SHP77 (cell line): ENCODE measurements around the gene PLSCR1.

ENCODE experiments used
- DNase-seq, 2 experiments: peaks; one replicate each; lab custom pipeline; 2025; lab: John Stamatoyannopoulos, UW

PLSCR1 gene

DNA sequence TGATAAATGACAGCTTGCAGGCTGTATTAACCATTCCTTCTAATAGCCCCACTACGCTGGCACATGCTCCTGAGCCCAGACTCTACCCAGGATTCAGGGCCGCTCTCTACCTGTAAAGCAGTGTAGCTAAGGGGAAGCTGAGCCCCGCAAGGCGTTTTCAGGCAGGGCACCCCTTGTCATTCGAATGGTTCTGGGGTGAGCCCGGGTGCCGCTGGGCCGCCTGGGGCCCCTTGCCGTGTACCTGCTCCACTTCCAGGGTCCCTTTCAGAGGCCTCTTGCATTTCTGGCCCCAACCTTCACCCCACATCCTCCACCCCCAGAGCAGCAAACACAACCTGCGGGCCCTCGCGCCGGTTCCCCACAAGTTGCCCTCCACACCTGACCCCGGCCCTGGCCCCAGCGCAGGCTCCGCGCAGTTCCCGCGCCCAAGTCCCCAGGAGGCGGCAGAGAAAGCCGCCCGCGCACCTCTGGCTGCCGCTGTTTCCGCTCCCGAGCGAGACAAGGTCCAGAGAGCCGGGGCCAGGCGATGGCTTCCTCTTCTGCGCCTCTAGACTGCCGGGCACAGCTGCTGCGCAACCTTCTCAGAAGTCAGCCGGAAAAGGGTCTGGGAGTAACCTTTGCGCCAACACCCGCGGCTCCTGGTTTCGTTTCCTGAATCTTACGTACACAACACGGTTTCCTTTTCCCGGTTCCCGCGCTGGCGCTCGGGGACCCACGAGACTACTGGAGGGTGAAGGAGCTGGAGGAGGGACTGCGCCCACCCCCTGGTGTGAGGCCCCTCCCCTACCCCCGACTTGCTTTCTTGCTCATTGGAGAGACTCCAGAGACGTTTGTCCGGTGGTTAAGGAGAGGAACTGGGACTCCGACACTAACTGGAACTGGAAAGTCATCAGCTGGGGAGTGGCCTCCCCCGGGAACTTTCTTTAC lies at the start of gene PLSCR1:
Gene PLSCR1, minus strand, starts transcription at position 606 of the 927 bp plus-strand sequence. CDS start 8,055 bp downstream, outside the sequence.
- peak; percentile 86 to 91 for DNase-seq

GRCh38 chr3:146593776-146594175 lies 49.4 kb upstream of the PLSCR1 start:
- no peak for DNase-seq

DNA sequence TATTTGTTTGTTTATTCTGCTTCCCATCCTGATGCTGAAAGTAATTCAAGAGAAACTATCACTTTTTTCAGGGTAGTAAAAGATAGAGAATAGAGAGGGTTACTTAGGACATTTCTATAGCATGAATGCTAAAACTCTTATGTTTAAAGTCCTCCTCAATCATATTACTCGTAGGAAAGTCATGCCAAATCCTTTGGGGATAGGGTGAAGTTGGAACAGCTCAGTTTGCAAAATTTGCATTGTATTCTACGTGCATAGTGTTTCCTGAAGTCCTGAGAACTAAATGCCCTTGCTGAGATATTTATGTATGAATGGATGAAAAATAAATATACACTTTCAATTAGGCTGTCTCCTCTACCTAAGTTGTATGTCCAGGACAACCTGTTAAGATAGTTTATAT lies 46.1 kb upstream of the PLSCR1 start:
- no peak for DNase-seq

GRCh38 chr3:146589899-146590508 lies 45.6 kb upstream of the PLSCR1 start:
- peak; percentile 37 to 76 for DNase-seq

GRCh38 chr3:146585156-146585555 lies 40.7 kb upstream of the PLSCR1 start:
- no peak for DNase-seq

DNA sequence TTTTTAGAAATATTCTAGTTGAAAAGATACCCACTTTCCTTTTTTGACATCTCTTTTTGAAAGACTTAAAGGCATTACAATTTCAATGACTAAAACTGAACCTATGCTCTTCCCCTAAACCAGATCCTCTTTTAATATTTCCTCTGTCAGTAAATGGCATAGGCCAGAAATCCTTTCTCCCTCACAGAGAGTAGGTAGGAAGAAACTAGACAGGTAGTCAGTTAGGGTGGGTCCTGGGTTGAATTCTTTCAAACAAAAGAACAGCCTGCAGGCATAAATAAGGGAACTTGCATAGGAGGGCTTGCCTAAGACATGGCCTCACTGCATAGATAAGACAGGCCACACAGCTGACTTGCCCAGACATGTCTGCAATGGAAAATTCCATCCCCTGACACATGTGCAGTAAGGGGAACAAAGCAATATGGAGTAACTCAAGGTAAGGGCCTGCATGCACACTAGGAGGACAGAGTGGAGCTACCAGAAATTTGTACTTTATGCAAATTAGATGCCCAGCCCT lies 37.6 kb upstream of the PLSCR1 start:
- DNase-seq, result no peak

DNA sequence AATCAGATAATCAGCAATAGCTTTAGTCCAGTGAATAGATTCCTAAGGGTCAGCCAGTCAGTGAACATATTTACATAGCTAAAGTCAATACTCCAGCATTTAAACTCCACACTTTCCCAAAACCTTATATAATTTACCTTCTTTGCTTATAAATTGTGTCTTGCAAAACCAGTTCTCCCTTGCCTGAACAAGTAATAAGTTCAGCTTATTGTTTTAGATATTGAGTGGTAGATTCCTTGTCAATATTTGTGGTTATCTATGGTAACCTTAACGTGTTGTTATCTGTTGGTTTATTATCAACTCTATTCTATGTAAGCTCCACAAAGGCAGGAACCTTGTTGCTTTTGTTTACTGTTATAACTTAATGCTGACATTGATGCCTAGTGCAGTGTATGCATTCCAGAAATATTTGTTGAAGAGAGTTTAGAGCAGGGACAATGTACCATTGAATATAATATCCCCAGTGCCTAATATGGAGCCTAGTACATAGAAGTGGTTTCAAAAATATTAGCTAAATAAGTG lies 36.7 kb upstream of the PLSCR1 start:
- no peak for DNase-seq

GRCh38 chr3:146577662-146578061 lies 33.3 kb upstream of the PLSCR1 start:
- peak; percentile 29 to 35 for DNase-seq

DNA sequence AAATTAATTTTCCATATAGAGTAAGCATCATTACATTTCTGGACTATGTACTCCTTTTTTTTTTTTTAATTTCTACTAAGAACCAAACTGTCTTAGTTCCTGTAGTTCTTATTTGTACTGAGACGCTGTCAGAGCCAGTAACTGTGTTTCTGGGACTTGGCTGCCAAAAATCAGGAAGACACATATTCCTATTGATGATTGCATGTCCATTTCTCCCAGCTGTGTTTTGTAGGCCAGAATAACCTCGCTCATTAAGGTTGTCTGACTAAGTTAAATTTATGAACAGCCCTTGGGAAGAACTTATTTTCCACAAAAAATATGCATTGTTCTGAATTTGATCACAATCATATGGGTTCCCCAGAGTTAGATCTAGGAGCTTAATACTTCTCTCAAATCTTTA lies 31.2 kb upstream of the PLSCR1 start:
- DNase-seq, result no peak

DNA sequence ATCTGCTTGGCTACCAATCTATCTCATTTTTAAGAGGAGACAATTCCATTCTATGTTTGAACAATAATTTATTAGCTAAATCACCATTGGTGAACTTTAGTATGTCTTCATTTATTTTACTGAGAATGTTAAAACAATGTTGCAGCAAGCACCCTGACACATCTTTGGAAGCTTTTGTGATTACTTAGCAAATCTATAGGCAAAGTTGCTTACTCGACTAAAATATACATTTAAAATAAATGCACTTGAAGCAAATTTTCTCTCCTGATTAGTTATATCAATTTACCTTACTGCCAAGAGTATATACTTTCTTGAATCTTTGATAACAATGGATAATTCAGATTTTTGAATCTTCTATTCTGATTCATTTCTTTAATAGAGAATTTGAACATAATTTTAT lies 29.8 kb upstream of the PLSCR1 start:
- no peak for DNase-seq

DNA sequence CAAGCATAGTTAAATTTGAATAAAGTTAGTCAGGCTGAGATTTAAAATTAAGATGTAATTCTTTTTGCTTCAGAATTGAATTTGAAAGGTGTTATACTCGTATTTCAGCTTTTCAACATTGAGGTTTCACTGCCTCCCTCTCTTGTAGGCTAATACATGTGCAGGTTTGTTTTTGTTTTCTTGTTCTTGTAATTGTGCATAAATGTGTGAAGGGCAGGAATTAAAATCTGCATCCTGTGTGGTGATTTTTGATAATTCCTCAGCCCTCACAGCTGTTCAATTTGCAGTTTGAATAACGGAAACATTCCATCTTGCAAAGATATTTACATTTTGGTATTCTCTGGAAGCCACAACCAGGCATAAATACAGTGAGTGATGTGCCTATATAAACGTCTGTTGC lies 24.9 kb upstream of the PLSCR1 start:
- no peak for DNase-seq

- no peak for DNase-seq
Observed at GRCh38 chr3:146566138-146566537, 21.7 kb upstream of the PLSCR1 start.

- DNase-seq, result no peak
Observed at GRCh38 chr3:146561879-146562278, 17.5 kb upstream of the PLSCR1 start.

GRCh38 chr3:146561463-146561862 lies 17.1 kb upstream of the PLSCR1 start:
- DNase-seq, result no peak

- no peak for DNase-seq
Observed at GRCh38 chr3:146560678-146561077, 16.3 kb upstream of the PLSCR1 start.

GRCh38 chr3:146559388-146559787 lies 15.0 kb upstream of the PLSCR1 start:
- DNase-seq, result no peak

- no peak for DNase-seq
Observed at GRCh38 chr3:146558781-146559180, 14.4 kb upstream of the PLSCR1 start.

GRCh38 chr3:146557745-146558144 lies 13.3 kb upstream of the PLSCR1 start:
- DNase-seq, result no peak

DNA sequence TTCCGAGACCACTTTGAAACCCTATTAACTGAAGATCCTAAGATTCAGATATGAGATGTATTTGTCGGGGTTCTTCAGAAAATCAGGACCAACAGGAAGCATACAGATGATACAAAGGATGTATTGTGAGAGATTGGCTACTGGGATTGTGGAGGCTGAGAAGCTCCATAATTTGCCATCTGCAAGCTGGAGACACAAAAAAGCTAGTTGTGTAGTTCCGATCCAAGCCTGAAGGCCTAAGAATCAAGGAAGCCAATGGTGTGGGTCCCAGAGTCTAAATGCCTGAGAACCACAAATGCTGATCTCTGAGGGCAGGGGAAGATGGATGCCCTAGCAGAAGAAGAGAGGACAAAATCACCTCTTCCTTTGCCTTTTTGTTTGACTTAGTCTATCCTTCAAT lies 10.9 kb upstream of the PLSCR1 start:
- no peak for DNase-seq

DNA sequence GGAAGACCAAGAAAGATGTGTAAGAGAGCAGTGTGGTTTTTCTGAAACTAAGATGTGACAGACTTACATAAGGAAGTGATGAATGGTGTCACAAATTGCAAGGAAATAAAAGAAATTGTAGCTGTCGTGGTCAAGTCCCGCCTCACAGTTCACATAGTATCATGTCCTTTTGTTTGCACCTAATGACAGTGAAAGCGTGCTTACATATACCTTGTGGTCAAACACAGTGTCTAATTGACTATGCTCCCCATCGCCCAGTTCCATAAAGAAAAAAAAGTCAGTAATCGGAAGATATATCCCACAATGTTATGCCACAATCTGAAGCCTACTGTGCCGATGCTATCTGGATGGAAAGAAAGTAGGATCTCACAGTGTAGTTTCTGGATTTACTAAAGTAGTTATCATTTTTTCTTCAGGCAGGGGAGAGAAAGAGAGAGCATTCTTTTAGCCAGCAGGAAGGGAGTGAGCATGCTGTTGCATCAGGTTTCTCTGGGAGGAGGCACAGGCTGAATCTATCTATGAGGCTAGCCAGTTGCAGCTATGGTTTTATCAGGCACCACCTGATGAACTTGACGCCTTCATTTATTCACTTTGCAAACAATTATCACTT lies 9.8 kb upstream of the PLSCR1 start:
- no peak for DNase-seq

DNA sequence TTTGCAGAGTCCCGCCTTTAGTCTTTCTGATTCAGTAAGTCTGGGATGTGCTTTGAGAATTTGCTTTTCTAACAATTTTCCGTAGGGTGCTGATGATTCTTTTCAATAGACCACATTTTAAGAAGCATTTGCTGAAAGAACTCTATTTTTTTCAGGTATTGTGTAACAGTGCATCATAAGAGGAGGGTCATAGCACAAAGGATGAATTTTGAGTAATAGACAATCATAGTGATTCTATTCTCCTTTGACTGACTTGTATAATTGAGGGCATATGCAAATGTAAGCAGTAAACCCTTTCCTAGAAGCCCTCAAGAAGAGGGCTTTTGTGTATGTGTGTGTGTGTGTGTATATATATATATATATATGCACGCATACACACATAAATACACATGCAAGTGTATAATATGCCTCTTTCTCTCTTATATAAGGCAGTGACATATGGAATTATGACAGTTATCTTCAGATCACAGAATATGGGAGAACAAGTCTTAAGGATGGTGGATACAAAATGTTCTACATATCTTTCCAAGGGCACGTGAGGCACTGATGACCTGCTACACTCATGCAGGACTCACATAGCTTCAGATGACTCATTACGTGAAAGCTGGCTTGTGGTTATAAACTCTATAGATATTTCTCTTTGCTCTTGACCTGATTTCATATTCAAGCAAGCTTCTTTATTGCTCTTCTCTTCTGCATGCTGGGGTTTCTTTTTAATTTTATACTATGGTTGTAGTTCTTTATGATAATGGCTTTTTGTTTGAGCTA lies 6.5 kb upstream of the PLSCR1 start:
- DNase-seq, result no peak
